ENCODE results near the gene NES.

The NES gene

DNA sequence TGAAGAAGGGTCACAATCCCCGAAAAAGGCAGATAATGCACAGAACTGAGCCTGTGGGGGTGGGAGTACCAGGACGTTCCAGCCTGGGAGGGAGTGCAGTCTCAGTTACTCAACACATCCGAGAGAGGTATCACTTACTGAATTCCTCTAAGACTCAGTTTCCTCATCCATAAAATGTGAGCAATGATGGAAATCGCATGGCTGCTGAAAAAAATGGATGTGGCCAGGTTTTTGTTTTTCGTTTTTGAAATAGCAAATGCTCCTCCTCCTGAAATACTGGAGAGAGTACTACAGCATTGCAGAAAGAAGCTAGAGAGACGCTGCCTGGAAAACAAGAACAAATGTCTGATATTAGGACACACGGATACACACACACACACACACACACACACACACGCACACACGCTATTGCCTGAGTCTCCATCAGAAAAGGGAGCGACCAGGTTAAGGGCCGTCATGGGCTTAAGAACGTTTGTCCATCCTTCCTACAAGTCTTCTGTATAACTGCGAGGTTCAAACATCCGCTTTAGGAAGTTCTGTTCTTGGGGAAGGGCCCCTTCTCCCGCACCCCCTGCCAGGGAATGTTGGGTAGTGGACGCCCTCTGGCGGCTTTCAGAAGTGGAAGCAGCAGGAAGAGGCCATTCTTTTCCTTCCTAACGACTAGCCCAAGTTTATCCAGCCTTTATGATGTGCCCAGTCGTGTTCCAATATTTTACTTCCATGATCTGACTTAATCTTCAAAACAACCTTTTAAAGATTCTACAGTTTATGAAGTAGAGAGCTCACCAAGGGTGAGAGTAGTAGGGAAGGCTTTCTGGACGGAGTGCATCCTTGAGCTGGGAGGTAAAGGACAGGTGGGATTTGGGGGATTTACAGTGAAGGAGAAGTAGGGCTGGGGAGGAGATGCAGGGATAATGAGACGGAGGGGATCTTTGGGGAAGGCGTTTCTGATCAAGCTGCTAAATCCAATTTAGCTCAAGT is 699 bp upstream of the NES start:
- no peak for DNase-seq

DNA sequence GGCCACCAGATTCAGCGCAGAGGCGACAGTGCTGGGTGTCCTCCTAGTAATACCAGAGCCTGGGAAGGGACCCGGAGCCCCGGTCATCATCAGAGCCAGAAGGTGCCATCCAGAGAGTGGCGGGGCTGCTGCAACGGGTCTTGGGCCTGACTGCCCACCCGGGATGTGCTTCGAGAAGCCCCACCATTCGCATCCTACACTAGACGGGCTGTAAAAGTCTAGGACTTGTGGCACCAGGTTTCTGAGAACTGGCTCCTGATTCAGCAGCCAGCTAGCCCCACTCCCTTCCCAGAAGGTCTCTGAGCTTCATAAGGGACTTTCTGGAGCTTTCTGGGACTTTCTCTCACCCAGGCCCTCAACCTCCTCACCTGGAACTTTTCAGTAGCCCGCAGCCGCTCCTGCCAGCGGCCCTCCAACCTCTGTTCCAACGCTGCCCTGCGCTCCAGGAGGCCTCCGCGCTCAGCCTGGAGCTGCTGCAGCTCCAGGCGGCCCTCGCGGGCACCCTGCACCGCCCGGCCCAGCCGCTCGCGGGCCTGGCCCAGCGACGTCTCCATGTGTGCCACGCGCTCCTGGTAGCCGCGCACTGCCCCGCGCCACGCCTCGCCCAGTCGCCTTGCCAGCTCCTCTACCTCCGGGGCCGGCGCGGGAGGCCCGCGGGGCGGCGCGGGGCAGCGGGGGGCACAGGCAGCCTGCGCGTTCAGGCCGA is 940 bp downstream of the NES start:
- DNase-seq = no peak

DNA sequence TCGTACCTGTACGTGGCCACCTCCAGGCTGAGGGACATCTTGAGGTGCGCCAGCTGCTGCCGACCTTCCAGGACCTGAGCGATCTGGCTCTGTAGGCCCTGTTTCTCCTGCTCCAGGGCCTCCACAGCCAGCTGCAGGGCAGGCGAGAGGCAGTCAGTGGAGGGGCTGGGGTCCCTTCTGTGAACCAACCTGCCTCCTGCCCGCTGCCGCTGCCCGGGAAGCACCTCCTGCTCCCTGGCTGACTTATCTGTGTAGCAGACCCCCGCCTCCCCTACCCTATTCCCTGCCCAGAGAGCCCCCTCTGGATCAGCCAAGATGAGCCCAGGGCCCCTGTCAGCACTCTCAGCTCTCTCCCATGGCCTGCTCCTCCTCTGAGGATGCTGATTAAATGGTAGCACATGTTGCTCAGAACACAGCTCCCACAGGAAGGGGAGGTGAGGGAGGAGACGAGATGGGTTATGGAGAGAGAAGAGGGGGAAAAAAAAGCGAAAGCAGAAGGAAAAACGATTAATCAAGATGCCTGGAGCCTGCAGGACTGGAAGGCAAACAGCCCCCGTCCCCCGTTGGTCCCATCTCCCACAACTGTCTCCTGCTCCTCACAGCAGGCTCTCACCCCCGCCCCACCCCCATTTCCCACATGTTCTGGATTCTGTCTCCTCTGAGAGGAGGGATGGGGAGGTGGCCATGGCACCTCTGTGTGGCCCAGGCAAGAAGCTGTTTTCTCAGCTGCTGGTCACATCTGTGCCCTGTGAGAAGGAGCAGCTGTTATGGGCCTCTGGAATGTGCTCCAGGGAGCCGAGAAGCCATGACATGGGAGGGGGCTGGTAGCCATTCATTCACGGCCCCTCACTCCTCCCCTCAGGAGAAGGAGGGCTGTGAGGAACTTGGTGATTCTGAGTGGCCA is 1.7 kb downstream of the NES start:
- DNase-seq = no peak

DNA sequence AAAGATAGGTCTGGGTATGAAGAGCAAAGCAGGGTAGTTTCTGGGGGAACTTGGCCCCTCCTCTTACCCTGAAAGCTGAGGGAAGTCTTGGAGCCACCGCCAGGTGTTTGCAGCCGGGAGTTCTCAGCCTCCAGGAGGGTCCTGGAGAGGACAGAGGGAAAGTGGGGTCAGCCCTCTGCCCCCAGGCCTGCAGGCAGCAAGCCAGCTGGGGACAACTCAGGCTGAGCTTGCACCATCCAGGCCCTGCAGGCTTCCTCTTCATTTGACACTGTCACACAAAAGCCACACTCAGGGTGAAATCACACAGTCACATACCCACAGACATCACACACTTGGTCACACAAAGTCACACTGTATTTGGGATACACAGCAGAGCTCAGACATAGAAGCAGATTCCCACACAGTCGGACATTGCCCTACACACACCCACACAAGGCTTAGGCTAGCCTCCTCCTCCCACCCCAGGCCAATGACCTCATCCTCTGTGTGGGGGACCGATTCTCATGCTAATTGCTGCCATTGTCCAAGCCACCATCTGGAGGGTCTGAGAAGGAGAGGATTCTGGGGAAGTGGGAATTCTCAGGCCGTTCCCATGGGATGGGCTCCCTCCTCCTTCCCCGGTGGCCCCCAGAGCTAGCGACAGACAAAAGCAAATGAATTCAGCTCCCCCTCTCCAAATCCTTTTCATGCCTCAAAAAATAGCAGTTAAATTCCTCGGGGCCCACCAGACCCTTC is 3.7 kb downstream of the NES start:
- DNase-seq = no peak

DNA sequence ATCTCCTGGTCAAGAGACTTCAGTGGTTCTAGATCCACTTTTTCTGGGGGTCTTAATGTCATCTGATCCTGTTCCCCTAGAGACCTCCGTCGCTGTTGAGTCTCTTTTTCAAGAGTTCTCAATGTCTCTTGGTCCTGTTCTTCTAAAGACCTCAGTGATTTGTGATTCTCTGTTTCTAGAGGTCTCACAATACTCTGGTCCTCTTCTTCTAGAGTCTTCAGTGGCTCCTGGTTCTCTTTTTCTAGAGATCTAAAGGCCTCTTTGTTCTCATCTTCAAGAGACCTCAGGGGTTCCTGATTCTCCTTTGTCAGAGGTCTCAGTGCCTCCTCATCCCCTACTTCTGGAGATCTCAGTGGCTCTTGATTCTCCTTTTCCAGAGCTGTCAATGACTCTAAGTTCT is 5.4 kb downstream of the NES start:
- DNase-seq = no peak

DNA sequence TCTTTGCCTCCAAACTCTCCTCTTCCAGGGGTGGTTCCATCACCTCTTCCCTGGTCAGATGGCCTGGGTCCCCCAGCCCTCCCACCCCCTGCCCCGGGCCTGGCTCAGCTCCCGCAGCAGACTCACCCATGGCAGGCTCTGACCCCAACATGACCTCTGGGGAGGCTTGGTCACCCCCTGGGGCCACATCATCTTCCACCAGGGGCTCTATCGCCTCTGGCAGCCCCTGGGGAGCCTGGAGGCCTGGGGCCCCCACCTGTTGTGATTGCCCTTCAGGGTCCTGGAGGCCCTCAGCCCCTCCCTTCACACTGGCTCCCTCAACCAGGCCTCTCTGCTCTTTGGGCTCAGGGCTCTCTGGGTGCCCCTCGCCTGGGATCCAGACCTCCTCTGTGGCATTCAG is 6.4 kb downstream of the NES start:
- DNase-seq = no peak

DNA sequence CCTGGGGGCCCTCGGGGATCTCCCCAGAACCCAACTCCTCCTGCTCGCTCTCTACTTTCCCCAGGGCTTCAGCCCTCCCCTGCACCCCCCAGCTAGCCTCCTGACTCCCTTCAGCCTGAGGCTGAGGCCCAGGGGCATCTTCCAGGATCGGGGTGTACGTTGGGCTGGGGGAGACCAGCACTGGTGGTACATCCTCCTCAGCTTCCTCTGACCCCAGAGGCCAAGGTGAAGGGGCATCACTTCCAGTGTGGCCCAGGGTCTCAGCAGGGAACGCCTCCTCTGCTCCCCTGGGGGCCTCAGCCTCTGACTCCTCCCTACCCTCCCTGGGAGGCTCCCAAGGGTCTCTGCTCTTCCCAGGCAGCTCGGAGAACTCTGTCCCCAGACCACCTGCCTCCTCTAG is 6.8 kb downstream of the NES start:
- no peak for DNase-seq

DNA sequence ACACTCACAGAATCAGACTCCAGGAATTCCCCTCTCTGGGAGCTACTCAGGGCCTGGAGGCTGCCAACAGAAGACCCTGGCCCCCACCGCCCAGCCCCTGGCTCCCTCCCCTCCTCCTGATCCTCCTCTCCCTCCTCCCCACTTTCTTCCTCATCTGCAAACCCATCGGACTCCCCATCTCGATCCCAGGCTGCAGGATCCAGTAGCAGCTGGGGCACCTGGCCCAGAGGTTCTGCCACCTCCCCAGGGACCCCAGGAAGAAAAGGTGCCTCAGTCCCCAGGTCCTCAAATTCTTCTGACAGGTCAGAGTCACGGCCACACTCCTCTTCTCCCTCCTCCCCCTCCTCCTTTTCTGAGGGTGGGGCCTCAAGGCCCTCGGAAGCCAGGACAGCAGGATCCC is 7.4 kb downstream of the NES start:
- DNase-seq = no peak

DNA sequence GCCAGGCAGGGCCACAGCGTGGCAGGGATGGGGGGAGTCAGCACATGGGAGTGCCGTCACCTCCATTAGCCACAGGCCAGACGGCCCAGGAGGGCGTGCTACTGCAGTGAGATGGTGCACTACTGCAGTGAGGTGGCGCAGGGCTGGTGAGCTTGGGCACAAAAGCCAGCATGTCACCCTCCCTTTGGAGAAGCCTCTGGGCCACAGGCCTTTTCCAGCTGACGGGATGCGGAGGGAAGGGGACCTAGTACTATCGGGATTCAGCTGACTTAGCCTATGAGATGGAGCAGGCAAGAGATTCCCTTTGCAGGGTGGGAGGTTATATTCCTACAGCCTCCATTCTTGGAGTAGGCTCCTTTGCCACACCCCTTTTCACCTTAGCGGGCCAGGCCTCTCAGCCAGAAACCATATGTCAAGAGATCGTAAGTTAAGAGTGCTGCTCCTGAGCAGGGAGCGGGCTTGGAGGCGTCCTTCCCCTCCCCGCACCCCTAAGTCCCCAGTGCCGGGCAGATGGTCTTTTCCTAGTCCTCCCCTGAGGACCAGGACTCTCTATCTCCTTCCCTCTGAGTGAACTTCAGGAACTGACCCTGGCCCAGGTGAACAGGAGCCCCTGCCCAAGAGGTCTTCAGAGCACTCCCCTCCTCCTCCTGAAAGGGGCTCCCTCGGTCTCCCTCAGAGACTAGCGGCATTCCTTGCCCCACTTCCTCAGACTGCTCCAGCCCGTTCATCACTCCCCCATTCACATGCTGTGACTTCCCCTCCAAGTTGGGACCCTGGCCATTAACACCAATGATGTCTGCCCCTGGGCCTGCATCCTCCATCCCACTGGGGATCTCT is 8.2 kb downstream of the NES start:
- DNase-seq = no peak

DNA sequence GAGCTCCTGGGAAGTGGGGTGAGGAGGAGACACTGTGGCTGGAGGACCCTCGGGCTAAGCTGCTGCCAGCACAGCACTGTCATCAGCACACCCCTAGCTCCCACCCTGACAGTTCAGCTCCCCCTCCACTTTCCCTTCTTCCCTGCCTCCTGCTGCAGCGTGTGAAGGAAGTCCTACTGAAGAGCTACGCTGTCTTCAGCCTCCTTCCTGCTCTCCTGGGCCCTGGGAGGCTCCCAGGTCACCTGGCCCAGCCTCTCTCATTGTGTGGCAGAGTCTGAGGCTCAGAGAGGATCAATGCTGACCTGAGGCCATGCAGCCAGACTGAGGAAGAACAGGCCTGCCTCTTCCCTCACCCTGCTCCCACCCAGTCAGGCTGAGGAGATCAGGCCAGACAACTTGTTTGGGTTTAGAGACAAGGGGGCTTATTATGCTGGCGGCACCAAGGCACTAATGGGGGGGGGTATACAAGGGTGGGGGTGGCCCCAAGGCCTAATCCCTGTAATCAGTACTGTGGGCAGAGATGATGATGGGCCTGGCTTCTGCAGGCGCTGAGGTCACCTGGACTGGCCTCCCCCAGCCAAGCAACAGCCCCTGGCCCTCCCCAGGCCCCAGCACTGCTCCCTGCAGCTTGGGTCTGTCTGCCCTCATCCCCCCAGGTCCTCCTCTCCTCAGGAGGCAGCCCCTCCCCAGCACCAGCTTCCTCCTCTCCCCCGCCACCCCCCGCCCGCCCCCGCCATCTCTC is 9.1 kb downstream of the NES start:
- no peak for DNase-seq

DNA sequence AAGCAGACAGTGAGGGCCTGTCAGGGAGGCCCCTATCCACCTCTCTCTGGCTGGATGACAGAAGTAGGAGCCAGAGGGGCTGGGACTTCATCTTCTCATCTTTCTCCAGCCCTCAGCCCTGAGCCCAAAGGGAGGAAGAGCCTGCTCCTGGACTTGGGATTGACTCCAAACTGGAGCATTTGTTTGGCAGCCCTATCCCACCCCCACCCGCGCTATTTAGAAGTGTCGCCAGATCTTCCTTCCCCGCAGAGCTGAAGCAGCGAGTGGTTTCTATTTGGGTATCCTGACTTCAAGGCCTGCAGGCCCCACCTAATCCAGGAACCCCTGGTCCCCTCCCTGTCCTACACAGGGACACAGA is 9.6 kb downstream of the NES start:
- no peak for DNase-seq

DNA sequence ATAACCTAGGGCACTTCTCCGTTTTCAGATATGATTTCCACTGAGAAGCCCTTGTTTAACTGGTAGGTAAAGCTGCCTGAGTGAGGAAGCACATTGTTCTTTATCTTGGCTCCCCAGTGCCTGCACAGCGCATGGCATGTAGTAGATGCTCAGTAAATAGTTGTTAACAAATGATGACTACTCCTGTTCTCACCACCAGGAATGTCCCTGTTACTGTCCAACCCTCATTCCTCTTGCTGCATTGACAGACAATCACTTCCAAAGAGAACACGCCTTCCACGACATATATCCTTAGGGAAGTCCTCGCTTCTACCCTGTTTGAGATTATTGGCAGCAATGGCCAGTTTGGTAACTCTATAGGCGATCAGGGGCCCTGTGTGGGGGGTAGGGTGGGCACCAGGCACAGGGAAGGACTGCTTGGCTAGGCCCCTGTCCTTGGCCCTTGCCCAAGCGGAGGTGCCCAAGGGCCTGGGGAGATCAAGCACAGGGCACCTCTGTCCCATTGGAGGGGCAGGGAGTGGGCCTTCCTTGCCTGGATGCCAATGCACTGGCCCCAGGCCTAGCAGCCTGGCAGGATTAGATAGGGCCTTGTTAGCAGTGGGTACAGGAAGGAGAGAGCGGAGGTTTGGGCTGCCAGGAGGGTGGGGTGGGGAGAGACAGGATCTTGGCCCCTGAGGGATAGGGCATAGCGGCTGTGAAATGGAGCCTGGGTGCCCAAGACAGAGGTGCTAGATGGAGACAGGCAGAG is 10.2 kb downstream of the NES start:
- no peak for DNase-seq

DNA sequence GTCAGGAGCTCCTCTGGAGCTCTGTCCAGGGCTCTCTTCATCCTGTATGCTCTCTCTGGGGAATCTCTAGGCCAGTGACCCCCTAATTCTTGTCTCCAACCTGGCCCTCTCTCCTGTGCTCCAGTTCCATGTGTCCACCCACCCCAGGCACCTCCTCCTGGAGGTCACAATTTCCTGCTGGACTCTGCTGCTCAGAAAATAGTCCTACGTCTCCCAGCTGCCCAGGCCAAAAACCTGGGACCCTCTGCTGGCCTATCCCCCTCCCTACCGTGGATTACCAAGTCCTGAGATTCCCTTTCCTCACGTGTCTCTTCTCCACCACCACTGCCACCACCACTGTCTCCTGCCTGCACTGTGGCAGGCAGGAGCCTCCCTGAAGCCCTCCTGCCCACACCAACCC is 11.7 kb downstream of the NES start:
- DNase-seq = no peak

DNA sequence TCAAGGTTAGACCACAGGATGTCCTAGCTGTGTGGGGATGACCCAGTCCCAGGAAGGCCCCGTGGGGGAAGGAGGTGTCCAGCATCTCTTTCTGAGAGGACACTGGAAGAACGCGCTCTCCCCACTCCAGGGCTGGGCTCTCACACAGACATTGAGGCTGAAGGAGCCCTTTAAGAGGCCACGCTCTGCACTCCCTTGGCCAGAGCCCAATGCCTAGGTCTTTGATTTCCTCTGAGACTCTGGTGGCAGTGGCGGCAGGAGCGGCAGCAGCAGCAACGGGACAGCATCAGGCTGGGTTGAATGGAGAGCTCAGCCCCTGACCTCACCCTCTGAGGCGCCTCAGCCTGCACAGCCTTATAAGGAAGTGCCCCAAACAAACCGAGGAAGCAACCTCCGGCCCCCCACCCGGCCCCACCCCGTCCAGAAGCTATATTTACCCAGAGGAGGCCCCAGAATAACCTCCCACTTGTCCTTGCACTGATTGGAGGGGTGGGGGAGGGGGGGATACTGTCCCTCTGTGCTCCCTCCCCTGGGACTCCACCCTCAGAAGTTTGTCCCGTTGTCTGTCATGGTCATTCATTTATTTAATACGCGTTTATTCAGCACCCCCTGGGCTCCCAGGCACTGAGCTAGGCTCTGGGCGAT is 12.3 kb downstream of the NES start:
- DNase-seq = no peak

DNA sequence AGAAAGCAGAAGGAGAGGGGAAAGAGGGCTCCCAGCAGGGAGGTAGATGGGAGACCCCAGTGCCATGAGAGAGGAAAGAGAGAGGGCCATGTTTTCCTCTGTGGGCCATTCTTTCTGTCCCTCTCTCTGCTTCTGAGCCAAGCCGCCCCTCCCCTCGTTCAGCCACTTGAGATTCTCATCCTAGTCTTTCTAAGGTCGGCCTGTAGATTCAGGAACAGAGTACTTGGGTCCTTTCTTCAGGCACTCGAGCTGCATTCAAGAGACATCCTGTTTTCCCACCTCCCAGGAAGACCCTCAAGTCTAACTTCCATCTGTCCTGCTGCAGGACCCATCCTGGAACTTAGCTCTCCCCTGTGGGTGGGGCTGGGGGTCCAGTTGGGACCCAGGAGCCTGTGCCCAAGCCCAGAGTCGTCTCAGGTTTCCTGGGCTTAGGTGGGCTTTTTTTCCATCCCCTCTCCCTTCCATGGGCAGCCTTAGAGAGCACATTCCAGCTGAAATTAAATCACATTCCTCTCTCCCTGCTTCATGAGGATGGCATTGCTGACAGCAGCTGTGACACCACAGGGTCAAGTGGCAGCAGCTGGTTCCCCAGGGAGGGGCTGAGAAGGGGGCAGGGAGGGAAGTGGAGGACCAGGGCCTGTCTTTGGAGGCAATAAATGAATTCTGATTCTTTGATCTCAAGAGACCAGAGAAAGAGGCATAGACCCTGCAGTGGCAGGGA is 13.0 kb downstream of the NES start:
- DNase-seq = no peak

DNA sequence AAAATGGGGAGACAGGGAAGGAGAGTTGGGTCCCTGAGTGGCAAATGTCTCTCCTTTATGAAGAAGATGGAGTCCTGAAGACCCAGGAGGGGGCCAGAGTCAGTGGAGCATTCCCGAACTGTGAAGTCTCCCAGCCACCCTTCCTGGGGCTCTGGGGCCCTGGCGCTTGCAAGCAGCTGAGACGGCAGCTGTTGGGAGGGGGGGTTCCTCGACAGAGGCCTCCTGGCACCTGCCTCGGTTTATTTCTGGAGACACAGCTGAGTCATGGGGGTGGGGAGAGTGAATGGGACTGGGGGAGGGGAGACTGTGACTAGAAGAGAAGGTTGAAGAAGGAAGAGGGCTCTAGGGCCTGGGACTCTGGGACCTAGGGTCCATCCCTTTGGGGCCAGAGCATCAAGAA is 14.0 kb downstream of the NES start:
- DNase-seq = no peak

DNA sequence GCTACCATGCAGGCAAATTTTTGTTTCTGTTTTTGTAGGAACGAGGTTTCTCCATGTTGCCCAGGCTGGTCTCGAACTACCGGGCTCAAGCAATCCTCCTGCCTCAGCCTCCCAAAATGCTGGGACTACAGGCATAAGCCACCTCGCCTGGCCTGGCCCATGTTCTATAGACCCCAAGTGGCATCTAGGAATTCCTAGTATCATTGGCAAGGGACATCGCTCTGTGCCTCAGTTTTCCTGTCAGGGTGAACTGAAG is 14.5 kb downstream of the NES start:
- no peak for DNase-seq

DNA sequence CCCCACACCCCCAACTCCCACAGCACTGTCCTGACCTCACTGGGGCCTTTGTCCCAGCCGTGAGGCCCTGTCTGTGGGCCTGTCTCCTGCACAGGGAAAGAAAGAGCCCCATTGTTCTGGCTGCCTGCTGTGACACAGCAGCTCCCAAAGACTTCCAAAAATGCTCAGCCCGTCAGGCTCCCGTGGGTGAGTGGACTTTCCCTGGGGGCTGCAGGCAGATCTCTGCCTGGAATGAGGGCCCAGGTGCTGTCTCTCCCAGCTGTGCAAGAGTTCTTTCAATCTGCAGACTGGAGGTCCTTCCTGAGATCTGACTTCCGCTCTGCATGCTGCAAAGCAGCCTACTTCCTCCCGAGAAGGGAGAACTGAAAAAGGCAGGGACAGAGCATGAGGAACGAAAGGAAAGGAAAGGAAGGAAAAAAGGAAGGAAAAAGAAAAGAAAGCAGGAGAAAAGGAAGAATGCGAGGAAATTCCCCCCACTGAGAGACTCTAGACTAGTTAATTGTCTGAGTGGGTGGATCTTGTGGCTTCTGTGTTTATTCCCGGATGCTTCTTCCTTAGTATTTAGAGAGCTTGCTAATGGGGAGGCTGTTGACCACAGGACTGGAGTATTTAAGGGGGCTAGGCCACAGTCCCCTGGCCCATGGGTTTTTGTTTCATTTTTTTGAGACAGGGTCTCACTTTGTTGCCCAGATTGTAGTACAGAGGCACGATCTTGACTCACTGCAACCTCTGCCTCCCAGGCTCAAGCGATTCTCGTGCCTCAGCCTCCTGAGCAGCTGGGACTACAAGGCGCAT is 15.0 kb downstream of the NES start:
- DNase-seq = no peak

DNA sequence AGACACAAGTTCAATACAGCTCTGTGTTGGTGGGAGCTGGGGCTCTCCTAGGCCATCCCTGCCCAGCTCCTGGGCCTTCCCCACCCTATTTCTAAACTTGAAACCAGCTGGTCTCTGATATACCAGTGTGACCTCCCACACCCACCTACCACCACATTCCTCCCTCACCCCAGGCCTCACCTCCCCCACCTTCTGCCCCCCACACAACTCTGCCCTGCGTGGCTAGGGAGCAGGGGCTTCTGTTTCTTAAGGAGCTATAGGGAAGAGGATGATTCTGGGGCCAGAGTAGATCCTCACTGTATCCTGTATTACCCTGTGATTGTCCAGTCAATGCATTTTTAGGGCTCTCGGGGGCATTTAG is 16.5 kb downstream of the NES start:
- DNase-seq = no peak

All from activated CD4-positive, alpha-beta T cell treated with anti-CD3 and anti-CD28 coated beads, Interleukin-2, amount 50 U/mL, for 16 hours (primary cell).